Activated T-helper 1 cell treated with anti-CD3 and anti-CD28 coated beads, Interleukin-12 subunit alpha, Interleukin-12 subunit beta, Interleukin-2, Interleukin-4 antibody, amounts not matched to agents 30 ng/mL and 10 ng/mL and 1 ng/mL, durations not matched to agents 14 hours and 24 hours and 36 hours (primary cell): Measurements from ENCODE around the gene IL13RA1. TPM values are rescaled to one million over a fixed set of nuclear protein-coding genes. Genes with fewer than 3 reads are reported as not detected.

ENCODE experiments used
- DNase-seq: peaks from one replicate; pipeline ENCODE4 v3.0.0; 2021; ENCODE audit warnings: low spot score
- H3K27ac Mint-ChIP-seq: one replicate; pipeline ENCODE4 v1.8.0; 2021; ENCODE audit warnings: mild to moderate bottlenecking, mixed read lengths
- H3K27me3 Mint-ChIP-seq: one replicate; pipeline ENCODE4 v1.8.0; 2022; ENCODE audit warnings: mild to moderate bottlenecking, moderate library complexity, mixed read lengths; ENCODE audit not compliant: insufficient read depth
- H3K36me3 Mint-ChIP-seq: one replicate; pipeline ENCODE4 v1.8.0; 2021; ENCODE audit warnings: low read depth, mixed read lengths
- H3K4me1 Mint-ChIP-seq: one replicate; pipeline ENCODE4 v1.8.0; 2021; ENCODE audit warnings: low read depth, mixed read lengths
- H3K4me3 Mint-ChIP-seq: one replicate; pipeline ENCODE4 v1.8.0; 2021; ENCODE audit warnings: mild to moderate bottlenecking, moderate library complexity, mixed read lengths
- H3K9me3 Mint-ChIP-seq: one replicate; pipeline ENCODE4 v1.8.0; 2021; ENCODE audit warnings: mixed read lengths
- intact Hi-C: fragments of 100-400 bp; cut with micrococcal nuclease; formaldehyde crosslinking; loops from one replicate; pipeline ENCODE4 v1.15.1; 2024
- total RNA-seq: library from RNA; stranded (reverse); gene quantifications from 2 replicates; pipeline ENCODE4 v1.2.3, GENCODE V29; 2022

Gene IL13RA1
- total RNA-seq, 1 donor from 2014 or later, result 0.57 TPM

DNA sequence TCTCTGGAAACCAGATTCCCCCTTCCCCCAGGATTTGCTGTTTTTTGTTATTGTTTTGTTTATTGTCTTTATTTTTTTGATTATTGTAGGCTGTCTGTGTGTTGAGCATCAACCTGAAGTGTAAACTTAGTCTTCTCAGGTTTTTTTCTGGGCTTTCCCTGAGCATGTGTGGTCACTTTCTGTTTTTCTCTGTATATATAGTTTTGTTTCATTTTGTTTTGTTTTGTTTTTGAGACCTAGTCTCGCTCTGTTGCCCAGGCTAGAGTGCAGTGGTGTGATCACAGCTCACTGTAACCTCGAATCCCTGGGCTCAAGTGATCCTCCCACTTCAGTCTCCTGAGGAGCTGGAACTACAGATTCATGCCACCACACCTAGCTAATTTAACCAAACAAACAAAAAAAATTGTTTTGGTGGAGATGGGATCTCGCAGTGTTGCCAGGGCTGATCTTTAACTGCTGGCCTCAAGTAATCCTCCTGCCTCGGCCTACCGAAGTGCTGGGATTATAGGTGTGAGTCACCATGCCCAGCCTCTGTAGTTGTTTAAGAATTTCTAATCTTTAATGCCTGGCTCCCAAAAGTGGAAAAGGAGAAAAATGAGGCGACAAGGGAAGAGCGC, 9.1 kb downstream of the IL13RA1 start:
- Mint-ChIP-seq H3K4me1 (peaks cover 7% of the 10 kb centered on the region), H3K27me3 (peaks cover 5% of the 10 kb centered on the region), H3K9me3 (peaks cover 4% of the 10 kb centered on the region), H3K4me3 (no peak overlapping the region), H3K36me3 (peaks cover 3% of the 10 kb centered on the region), H3K27ac (no peak overlapping the region)
- intact Hi-C loops, result no loop called here
- DNase-seq, result no peak

DNA sequence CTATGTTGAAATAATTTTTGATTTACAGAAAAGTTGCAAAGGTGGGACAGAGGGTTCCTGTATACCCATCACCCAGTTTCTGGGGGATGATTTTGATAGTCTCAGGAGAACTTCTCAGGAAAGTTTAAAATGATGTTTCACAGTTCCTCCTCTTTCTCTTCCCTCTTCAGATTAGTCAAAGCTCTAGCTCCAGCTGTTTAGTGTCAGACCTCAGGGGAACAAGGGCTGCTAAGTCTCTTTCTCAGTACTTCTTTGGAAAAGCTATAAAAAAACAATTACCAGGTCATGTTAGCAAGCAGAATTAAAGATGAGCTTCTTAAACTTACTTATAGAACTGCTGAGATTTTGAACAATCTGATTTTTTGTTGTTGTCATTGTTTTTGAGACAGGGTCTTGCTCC, 12.2 kb downstream of the IL13RA1 start:
- Mint-ChIP-seq H3K36me3 (peaks cover 3% of the 10 kb centered on the region), H3K4me3 (no peak overlapping the region), H3K4me1 (peaks cover 7% of the 10 kb centered on the region), H3K27me3 (peaks cover 2% of the 10 kb centered on the region), H3K27ac (no peak overlapping the region), H3K9me3 (peaks cover 4% of the 10 kb centered on the region)
- DNase-seq, result no peak
- intact Hi-C loops, result no loop called here

DNA sequence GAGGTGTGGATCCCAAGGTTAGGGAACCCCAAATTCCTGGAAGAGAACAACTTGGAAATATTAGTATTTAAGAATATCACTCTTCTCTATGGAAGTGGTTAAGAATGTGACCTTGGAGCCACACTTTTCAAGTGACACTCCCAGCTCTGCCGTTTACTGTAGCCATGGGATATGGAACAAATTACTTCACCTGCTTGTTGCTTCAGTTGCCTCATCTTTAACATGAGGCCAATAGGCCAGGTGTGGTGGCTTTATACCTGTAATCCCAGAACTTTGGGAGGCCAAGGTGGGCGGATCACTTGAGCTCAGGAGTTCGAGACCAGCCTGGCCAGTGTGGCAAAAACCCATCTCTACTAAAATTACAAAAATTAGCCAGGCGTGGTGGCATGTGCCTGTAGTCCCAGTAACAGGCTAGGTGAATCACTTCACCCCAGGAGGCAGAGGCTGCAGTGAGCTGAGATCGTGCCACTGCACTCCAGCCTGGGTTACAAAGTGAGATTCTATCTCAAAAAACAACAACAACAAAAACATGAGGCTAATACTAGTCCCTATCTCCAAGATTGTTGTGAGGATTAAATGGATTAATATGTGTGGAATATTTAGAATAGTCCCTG, 13.0 kb downstream of the IL13RA1 start:
- Mint-ChIP-seq H3K4me3 (no peak overlapping the region), H3K4me1 (peaks cover 7% of the 10 kb centered on the region), H3K9me3 (peaks cover 4% of the 10 kb centered on the region), H3K36me3 (peaks cover 3% of the 10 kb centered on the region), H3K27me3 (no peaks in the 10 kb centered on the region), H3K27ac (no peak overlapping the region)
- no peak for DNase-seq
- intact Hi-C loops, result no loop called here

DNA sequence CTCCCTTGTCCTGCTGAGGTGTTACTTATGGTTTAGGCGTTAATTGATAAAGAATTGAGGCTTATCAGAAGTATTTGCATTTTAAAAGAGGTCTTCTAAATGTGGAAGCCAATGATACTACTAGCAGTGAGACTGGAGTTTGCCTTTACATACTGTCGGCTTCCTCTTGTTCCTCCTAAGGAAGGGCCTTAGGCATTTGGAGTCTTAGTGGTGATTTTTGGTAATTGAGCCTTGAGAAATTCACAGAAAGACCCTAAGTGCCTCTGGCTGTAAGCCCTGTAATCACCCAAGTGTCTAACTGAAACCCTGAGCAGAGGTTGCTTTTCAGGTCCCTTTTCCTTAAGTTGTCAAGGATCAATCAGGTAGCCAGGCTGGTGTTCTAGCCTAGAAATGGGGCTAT, 14.8 kb downstream of the IL13RA1 start:
- no peaks in the 10 kb centered on the region for H3K36me3 Mint-ChIP-seq
- H3K27ac Mint-ChIP-seq, result no peak overlapping the region
- DNase-seq, result no peak
- no peak overlapping the region for H3K4me3 Mint-ChIP-seq
- no peaks in the 10 kb centered on the region for H3K27me3 Mint-ChIP-seq
- no peaks in the 10 kb centered on the region for H3K4me1 Mint-ChIP-seq
- intact Hi-C loops, result no loop called here
- H3K9me3 Mint-ChIP-seq, result no peaks in the 10 kb centered on the region

DNA sequence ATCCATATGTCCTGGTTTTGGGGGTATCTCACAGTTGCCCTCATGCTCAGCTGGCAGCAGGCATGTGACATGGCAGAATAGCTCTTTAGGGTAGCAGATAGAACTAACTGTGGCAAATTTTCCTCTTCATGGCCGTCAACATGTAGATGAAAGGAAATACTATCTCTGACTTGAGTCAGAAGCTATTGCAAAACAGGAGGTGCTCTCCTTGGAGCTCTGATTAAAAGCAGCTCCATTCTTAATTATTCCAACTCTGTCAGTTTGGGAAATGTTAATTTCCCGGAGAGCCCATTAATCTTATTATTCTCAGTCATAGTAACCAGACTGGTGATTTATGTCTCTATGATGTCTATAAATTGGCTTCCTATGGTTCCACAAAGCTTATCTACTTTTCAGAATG, 18.2 kb downstream of the IL13RA1 start:
- Mint-ChIP-seq H3K27me3 (peaks cover 5% of the 10 kb centered on the region), H3K27ac (no peak overlapping the region), H3K9me3 (no peaks in the 10 kb centered on the region), H3K4me1 (no peaks in the 10 kb centered on the region), H3K4me3 (no peak overlapping the region), H3K36me3 (no peaks in the 10 kb centered on the region)
- no peak for DNase-seq
- intact Hi-C loops, result no loop called here

DNA sequence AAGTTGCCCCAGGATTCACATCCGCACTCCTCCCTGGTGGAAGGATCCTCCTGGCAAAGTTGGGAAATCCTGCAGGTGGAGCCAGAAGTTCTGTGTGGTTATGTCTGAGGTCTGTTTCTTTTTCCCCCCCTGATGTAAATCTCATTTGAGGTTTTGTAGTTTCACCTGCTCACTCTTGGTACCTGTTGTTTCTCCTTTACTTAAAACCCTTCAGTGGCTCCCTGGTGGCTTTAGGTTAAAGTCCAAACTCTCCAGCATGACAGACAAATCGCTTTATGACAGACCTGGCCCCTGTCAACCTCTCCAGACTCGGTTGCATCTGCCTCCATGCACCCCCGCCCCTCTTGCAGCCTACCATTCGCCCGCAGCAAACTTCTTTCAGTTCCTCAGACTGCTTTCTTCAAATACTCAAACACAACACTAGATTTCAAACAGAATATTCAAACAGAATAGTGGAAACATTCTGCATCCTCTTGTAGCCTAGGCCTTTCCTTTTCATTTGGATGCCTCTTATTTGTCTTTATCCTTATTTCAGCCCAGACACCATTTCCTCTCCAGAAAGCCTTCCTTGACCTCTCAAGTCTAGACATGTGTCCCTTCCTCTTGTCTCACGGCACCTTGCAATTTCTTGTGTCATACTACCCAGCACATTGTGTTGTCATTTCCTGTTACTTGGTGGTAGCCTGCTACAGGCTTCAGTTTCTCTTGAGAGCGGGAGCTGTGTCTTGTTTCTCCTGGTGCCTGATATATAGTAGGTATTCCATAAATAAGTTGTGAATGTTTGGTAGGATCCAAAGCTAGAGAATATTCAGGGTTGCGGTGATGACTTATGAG, 24.8 kb downstream of the IL13RA1 start:
- peaks cover 12% of the 10 kb centered on the region for H3K27me3 Mint-ChIP-seq
- intact Hi-C loops, result no loop called here
- peaks cover 7% of the 10 kb centered on the region for H3K4me1 Mint-ChIP-seq
- H3K27ac Mint-ChIP-seq, result no peak overlapping the region
- no peak for DNase-seq
- H3K36me3 Mint-ChIP-seq, result no peaks in the 10 kb centered on the region
- no peaks in the 10 kb centered on the region for H3K9me3 Mint-ChIP-seq
- no peak overlapping the region for H3K4me3 Mint-ChIP-seq

DNA sequence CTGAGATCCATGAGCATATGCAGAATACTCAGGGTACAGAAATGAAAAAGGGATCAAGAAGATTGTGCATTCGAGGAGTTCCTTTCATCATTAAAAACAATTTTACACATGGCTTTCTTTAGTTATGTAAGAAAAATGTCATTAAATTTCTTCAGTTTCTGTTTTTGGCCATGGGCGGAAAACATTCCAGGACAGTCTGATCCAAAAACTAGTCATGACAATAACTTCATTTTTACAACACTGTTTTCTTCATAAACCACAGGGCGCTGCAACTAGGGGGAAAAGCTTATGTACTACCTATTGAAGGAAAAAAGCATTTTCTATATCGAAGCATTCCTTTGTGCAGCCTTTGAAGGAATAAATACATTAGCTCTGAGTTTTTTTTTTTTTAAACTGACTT, 28.2 kb downstream of the IL13RA1 start:
- H3K4me3 Mint-ChIP-seq, result no peak overlapping the region
- H3K27me3 Mint-ChIP-seq, result peaks cover 10% of the 10 kb centered on the region
- peaks cover 7% of the 10 kb centered on the region for H3K4me1 Mint-ChIP-seq
- H3K27ac Mint-ChIP-seq, result no peak overlapping the region
- no peak for DNase-seq
- H3K9me3 Mint-ChIP-seq, result no peaks in the 10 kb centered on the region
- intact Hi-C loops, result no loop called here
- H3K36me3 Mint-ChIP-seq, result no peaks in the 10 kb centered on the region

DNA sequence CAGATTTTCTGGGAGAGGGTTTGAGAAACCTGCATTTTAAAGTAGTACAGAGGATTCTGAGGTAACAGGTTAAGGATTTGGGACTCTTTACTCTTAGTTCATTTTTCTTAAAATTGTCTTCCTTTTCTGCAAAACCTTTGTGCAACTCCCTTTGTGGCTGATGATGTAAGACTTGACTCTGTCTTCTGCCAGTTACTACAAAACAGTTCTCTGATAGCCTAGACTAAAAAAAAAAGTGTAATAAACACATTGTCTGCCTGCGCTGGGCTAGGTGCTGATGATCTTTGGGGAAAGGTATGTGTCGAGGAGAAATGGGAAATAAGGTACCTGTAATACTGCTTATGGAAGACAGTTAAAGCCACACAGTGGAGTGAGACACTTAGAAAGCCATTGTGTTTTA, 28.7 kb downstream of the IL13RA1 start:
- H3K4me1 Mint-ChIP-seq, result peaks cover 7% of the 10 kb centered on the region
- H3K27ac Mint-ChIP-seq, result no peak overlapping the region
- intact Hi-C loops, result no loop called here
- no peak for DNase-seq
- H3K4me3 Mint-ChIP-seq, result no peak overlapping the region
- no peaks in the 10 kb centered on the region for H3K36me3 Mint-ChIP-seq
- H3K9me3 Mint-ChIP-seq, result no peaks in the 10 kb centered on the region
- peaks cover 10% of the 10 kb centered on the region for H3K27me3 Mint-ChIP-seq

DNA sequence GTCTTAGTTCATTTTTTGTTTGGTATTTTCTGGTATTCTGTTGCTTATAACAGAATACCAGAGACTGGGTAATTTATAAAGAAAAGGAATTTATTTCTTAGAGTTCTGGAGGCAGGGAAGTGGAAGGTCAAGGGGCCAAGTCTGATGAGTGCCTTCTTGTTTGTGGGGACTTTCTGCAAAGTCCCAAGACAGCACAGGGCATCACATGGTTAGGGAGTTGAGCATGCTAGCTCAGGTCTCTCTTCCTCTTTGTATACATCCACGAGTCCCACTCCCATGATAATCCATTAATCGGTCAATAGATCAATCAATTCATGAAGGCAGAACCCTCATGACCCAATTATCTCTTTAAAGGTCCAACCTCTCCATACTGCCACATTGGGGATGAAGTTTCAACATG, 31.1 kb downstream of the IL13RA1 start:
- Mint-ChIP-seq H3K4me1 (no peaks in the 10 kb centered on the region), H3K27me3 (peaks cover 10% of the 10 kb centered on the region), H3K4me3 (no peak overlapping the region), H3K36me3 (no peaks in the 10 kb centered on the region), H3K9me3 (no peaks in the 10 kb centered on the region), H3K27ac (no peak overlapping the region)
- intact Hi-C loops, result no loop called here
- no peak for DNase-seq

DNA sequence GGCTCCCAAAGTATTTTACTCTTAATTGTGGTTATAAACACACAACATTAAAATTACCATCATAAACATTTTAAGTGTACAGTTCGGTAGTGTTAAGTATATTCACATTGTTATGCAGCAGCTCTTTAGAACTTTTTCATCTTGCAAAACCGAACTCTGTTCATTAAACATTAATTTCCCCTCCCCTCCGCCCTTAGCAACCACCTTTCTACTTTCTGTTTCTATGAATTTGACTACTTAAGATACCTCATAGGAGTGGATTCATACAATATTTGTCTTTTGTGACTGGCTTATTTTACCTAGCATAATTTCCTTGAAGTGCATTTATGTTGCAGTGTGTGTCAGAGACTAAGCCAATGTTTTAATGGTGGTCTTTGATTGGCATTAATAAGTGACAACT, 32.6 kb downstream of the IL13RA1 start:
- Mint-ChIP-seq H3K27me3 (peaks cover 11% of the 10 kb centered on the region), H3K9me3 (no peaks in the 10 kb centered on the region), H3K36me3 (no peaks in the 10 kb centered on the region), H3K4me1 (no peaks in the 10 kb centered on the region), H3K4me3 (no peak overlapping the region), H3K27ac (no peak overlapping the region)
- intact Hi-C loops, result no loop called here
- no peak for DNase-seq

DNA sequence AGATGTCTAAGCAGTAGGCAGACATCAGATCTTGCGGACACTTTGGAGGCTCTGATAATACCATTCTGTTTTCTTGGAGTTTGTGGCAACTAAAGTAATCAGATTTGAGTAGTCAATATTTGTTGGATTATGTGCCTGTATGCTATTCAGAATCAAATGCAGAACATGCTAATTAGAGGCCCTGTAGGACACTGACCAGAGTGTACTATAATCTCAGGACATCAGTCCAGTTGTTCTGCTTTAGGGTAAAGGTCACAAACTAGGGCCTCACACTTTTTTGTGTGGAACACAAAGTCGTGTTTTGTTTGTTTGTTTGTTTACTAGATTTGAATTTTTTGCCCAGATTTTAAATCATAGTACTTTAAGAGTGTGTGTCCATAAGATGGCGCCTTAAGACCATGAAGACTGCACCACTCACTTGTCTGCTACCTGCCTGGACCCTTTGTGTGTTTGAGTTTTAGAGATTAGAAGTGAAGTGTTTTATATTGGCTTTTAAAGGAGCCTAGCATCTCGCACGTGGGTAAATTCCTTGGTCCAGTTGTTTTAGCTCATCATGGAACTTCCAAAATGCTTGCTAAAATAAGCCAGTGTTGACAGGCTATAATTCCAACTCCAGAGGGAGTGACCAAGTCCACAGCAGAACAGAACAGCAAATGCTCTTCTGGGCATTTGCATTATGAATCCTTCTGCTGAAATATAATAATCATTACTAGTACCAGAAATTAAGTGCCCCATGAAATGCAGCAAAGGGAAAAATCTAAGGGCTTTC, 34.7 kb downstream of the IL13RA1 start:
- H3K27me3 Mint-ChIP-seq, result peaks cover 7% of the 10 kb centered on the region
- H3K27ac Mint-ChIP-seq, result no peak overlapping the region
- intact Hi-C loops, result no loop called here
- no peak for DNase-seq
- no peaks in the 10 kb centered on the region for H3K4me1 Mint-ChIP-seq
- no peaks in the 10 kb centered on the region for H3K9me3 Mint-ChIP-seq
- no peak overlapping the region for H3K4me3 Mint-ChIP-seq
- H3K36me3 Mint-ChIP-seq, result no peaks in the 10 kb centered on the region

DNA sequence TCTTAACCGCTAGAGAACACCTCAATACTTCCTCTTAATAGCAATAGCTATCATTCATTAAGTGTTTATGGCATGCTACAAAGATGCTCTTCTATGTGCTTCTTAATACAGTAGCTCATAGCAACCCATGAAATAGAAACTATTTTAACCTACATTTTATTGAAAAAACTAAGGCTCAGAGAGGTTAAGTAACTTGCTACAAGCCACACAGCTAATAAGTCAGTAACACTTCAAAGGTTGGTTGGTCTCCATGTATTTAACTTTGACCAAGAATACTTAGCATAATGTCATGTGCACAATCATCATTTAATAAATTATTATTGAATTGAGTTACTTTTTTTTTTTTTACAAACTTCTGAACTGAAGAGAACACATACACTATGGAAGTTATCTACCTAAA, 36.1 kb downstream of the IL13RA1 start:
- H3K9me3 Mint-ChIP-seq, result no peaks in the 10 kb centered on the region
- intact Hi-C loops, result no loop called here
- no peaks in the 10 kb centered on the region for H3K4me1 Mint-ChIP-seq
- peaks cover 7% of the 10 kb centered on the region for H3K27me3 Mint-ChIP-seq
- no peak for DNase-seq
- H3K36me3 Mint-ChIP-seq, result no peaks in the 10 kb centered on the region
- no peak overlapping the region for H3K4me3 Mint-ChIP-seq
- no peak overlapping the region for H3K27ac Mint-ChIP-seq

DNA sequence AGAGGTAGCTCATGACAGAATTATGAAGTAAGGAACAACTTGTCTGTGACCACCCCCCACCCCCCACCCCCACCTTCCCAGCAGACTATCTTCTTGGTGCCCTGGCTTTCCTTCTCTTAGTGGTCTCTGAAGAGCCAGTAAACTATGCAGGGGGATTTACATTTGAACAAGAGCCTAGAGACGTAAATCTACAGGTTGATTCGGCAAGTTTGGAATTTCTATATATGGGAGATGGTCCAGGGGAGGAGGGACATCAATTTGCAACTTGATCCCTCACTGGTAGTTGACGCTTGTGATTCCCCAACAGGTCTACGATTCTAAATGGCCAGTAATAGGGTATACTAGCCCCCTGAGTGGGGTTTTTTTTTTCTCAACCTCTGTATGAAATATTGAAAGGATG, 36.7 kb downstream of the IL13RA1 start:
- no peak overlapping the region for H3K27ac Mint-ChIP-seq
- no peak overlapping the region for H3K4me3 Mint-ChIP-seq
- no peaks in the 10 kb centered on the region for H3K4me1 Mint-ChIP-seq
- peaks cover 7% of the 10 kb centered on the region for H3K27me3 Mint-ChIP-seq
- no peaks in the 10 kb centered on the region for H3K36me3 Mint-ChIP-seq
- no peaks in the 10 kb centered on the region for H3K9me3 Mint-ChIP-seq
- intact Hi-C loops, result no loop called here
- no peak for DNase-seq
